Measurements from ENCODE around the gene ARHGAP24.

ARHGAP24 gene

DNA sequence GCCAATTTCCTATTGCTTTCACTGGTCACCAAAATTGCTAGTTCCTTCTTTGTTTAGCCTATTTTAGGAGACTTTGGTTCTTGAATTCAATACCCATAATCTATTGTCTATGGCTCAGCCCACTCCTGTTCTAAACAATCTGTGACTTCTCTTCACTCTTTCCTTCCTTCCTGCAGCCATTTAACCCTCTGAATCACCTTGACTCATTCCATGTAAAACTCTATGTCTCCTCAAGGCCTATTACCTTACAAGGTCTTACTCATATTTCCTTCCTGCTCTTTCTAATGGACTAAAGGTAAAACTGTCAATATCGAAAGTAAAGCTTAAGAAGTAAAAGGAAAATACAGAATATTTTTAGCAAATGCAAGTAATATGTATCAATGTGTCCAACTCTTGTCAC, 301.6 kb downstream of the ARHGAP24 start:
- no peak for DNase-seq (ENCODE audit: low read depth in 2 of 2)

GRCh38 chr4:85777908-85778631, 303.1 kb downstream of the ARHGAP24 start:
- no peak for DNase-seq (ENCODE audit: low read depth in 2 of 2)

DNA sequence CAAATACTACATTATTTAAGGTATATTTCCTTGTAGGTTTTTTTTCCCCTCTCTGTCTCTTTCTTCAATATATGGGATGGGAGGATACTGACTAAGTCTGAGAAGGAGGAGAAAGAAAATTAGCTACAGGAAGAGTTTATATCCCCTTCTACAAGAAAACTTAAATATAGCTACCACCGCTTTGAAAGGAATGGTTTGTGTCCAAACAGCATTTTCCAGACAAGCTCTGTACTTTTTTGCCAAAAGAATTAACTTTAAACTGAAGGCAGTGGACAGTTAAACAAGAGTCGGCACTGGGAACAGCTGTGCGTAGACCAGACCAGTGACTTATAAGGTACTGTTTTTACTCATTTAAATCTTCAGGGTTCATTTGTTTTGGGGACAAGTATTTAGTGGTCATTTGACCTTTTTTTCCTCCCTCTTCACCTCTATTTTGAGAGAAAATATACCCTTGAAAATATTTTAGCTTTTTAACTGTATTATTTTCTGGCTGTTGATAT, 303.7 kb downstream of the ARHGAP24 start:
- no peak for DNase-seq (ENCODE audit: low read depth in 2 of 2)

- DNase-seq (ENCODE audit: low read depth in 2 of 2), result no peak
These were observed 304.2 kb downstream of the ARHGAP24 start for GRCh38 chr4:85779165-85779564.

- no peak for DNase-seq (ENCODE audit: low read depth in 2 of 2)
These were observed 305.7 kb downstream of the ARHGAP24 start for GRCh38 chr4:85780664-85781063.

GRCh38 chr4:85783483-85783882, 308.5 kb downstream of the ARHGAP24 start:
- DNase-seq (ENCODE audit: low read depth in 2 of 2), result no peak

GRCh38 chr4:85783900-85784299, 308.9 kb downstream of the ARHGAP24 start:
- DNase-seq (ENCODE audit: low read depth in 2 of 2), result no peak

DNA sequence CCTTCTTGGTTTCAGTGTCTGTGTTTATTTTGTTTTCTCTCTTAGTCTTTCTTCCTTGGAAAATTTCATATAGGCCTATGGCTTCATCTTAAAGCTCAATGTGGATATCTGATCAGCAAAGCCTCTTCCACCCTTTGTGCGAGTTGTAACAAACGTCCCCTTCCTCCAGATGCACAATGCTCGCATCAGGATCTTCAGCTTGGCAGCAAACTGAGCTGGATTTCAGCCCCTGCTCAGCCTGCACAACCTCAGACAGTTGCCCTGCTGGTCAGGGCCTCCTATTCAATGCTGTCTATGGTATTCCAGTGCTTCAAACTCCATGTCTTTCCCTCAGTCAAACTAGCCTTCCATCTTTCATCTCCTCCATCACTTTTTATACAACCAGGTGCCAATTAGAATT, 309.4 kb downstream of the ARHGAP24 start:
- no peak for DNase-seq (ENCODE audit: low read depth in 2 of 2)

- DNase-seq (ENCODE audit: low read depth in 2 of 2), result no peak
These were observed 310.0 kb downstream of the ARHGAP24 start for GRCh38 chr4:85784947-85785346.

GRCh38 chr4:85787133-85787532, 312.2 kb downstream of the ARHGAP24 start:
- DNase-seq (ENCODE audit: low read depth in 2 of 2), result no peak

DNA sequence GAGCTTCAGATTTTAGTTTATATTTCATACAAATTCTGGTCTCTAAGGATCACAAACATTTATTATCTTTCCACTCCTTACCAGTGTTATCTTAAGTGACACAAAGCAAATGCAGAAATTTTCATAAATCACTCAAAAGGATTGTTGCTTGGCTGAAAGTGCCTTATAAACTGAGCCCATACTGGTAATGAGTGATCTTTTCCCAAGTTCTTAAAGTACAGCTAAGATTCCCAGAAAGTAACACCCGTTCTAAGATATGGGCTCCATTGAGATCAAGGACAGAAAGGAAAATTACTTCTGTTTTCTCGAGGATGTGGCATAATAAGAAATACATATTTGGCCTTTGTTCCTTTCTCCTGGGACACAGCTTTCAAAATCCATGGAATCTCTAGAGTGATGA, 313.7 kb downstream of the ARHGAP24 start:
- no peak for DNase-seq (ENCODE audit: low read depth in 2 of 2)

- DNase-seq (ENCODE audit: low read depth in 2 of 2), result no peak
These were observed 314.3 kb downstream of the ARHGAP24 start for GRCh38 chr4:85789241-85789640.

- no peak for DNase-seq (ENCODE audit: low read depth in 2 of 2)
These were observed 315.6 kb downstream of the ARHGAP24 start for GRCh38 chr4:85790582-85790981.

DNA sequence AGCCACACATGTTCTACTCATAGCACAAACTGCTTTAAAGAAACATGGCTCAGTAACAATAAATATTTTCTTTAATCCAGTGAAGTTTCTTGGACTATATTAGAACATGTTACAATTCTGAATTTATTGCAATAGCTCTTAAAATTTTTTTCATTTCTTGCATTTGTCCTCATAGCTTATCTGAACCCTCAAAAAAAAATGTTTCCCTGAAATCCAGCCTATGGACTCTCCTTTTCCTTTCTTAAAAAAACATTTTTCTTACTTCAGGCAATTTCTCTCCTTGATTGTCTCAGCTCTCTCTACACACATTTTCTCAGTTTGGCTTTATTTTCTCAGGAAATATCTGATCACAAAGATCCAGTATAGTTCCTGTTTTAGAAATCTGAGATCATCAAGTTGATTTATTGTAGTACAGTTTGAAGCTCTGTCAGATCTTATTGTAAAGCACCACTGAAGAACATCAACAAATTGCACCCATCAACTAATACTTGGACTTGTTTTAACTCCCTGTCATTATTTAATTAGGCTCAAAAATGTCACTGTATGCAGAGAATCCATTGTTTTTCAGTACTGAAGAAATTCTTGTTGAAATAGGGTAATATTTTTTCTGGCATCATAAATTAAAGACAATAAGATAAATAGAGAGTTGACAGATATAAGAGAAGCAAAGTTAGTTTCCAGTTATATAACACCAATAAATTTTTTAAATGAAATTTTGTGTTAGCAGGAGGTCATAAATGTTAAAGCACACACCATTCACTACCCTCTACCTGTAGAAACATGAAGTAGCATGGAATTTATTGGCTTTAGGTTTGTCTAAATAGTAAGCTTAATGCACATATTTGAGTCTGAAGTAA, 317.7 kb downstream of the ARHGAP24 start:
- no peak for DNase-seq (ENCODE audit: low read depth in 2 of 2)

- DNase-seq (ENCODE audit: low read depth in 2 of 2), result no peak
These were observed 318.3 kb downstream of the ARHGAP24 start for GRCh38 chr4:85793233-85793585.

DNA sequence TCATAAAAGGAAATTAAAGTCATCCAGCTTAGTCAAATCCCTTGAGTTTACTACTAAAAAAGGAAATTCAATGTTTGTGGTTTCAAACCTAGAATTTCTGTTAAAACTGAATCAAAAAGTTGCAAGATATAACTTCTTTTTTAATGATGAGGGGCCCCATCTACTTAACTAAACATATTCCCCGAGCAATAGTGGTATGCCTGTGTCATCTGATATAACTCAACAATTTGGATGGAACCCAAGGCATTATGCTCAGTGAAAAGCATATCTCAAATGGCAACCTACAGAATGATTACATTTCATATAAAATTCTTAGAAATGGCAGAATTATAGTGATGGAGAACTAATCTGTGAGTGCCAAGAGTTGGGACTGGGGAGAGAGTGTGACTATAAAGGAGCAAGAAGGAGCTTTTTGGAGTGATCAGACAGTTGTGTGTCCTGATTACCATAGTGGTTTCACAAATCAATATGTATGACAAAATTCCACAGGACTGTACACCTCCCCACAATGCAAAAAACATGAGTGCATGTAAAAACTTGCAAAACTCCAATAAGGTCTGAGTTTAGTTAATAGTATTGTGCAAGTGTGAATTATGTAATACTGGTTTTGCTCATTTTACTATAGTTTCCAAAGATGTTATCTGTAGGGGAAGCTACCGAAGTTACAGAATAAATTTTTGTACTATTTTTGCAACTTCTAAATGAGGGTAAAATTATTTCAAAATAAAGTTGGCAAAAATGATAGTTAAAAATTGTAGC, 323.2 kb downstream of the ARHGAP24 start:
- no peak for DNase-seq (ENCODE audit: low read depth in 2 of 2)

- no peak for DNase-seq (ENCODE audit: low read depth in 2 of 2)
These were observed 328.9 kb downstream of the ARHGAP24 start for GRCh38 chr4:85803856-85804255.

GRCh38 chr4:85805891-85806290, 330.9 kb downstream of the ARHGAP24 start:
- DNase-seq (ENCODE audit: low read depth in 2 of 2), result no peak

- no peak for DNase-seq (ENCODE audit: low read depth in 2 of 2)
These were observed 331.4 kb downstream of the ARHGAP24 start for GRCh38 chr4:85806334-85806733.

DNA sequence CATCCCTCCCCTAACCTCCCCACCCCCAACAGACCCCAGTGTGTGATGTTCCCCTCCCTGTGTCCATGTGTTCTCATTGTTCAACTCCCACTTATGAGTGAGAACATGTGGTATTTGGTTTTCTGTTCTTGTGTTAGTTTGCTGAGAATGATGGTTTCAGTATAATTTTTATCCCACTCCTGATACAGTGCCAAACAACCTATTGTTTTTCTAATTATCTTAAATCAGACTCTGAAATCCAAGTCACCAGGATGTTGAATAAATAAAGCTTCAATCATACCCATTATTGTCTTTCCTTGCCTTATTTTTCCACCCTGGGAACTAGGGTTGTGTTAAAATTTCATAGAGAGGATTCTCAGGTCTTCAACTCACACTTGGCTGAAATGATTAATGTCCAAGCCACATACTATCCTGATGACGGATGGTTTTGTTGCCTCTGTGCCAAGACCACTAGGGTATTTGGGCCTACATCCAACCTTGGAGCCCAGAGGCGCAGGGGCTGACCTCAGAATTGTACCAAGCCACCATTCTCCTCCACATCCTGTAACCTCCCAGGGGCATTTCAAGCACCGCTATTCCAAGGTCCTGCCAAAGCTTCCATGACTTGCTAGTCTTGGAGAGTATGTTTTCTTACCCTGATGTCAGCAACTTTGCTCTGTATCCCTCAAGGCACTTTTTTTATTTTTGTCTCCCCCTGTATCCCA, 332.4 kb downstream of the ARHGAP24 start:
- no peak for DNase-seq (ENCODE audit: low read depth in 2 of 2)

- DNase-seq (ENCODE audit: low read depth in 2 of 2), result no peak
These were observed 333.2 kb downstream of the ARHGAP24 start for GRCh38 chr4:85808104-85808503.

DNA sequence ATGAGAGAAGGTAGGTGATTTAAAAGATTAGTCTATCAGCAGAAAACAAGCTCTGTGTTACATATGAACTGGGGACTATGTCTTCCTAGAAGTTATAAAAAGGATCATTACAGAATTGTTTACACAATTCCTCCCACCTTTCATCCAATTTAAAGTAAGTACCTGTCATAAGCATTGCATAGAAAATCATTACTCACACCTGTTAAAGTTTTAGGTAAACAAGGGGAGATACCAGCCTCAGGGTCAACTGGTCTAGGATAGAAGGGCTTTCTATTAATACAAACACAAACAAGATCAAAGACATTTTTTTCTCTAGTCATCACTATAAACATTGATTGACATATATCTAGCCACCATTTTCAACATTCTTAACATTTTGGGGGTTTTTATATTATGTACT, 333.9 kb downstream of the ARHGAP24 start:
- no peak for DNase-seq (ENCODE audit: low read depth in 2 of 2)
